HepG2 (cell line): ENCODE results near the gene NPW. TPM values are rescaled to one million over a fixed set of nuclear protein-coding genes. Genes with fewer than 3 reads are reported as not detected.
A peak's percentile ranks its signal among the peaks of the same experiment; 100 is the strongest.

ENCODE experiments used
- ATAC-seq: fragments of 200-7000 bp; cut with Tn5 transposase; 3 replicates; pipeline ENCODE4 v1.9.1; 2020; ENCODE audit warnings: mild to moderate bottlenecking, moderate library complexity
- BruUV-seq: library from RNA; stranded (reverse); fragments of 400-500 nt; replicated peaks from 2 replicates; lab custom pipeline; 2021; lab: Mats Ljungman, UMichigan
- CTCF ChIA-PET: fragments of 300-600 bp; formaldehyde crosslinking; extraction: SDS; loops from one replicate; lab custom pipeline; 2021; ENCODE audit warnings: low total read pairs, inconsistent platforms, low intra/inter-chr PET ratio; lab: Yijun Ruan, JAX
- POLR2A ChIA-PET: fragments of 350-600 bp; sonication (Branson Sonifier 250); formaldehyde crosslinking; loops from one replicate; lab custom pipeline; 2020; ENCODE audit warnings: antibody characterized with exemption, inconsistent platforms; lab: Yijun Ruan, JAX
- DNase-seq: peaks from one replicate; pipeline ENCODE4 v3.0.0-alpha.2; 2015; ENCODE audit warnings: low spot score
- FAIRE-seq: peaks from 3 replicates; lab custom pipeline; 2011; peaks lifted over from hg19 to GRCh38; lab: Jason Lieb, UNC
- H2AFZ ChIP-seq: one replicate; pipeline ENCODE4 v1.6.1; 2011; ENCODE audit warnings: low read length, inconsistent platforms
- H3K27ac ChIP-seq: fragments of 300-600 bp; 3 replicates; pipeline ENCODE4 v1.8.0; 2011; ENCODE audit warnings: mixed run types, mild to moderate bottlenecking, mixed read lengths, low read length, inconsistent platforms; ENCODE audit not compliant: insufficient read depth; ENCODE audit errors: extremely low read length
- H3K27me3 ChIP-seq, 2 experiments: fragments of 200-600 bp in 1 of 2; 2 replicates in 1 of 2; 3 replicates in 1 of 2; pipeline versions ENCODE4 v1.6.0 to v1.8.0; 2011; ENCODE audit warnings: low read length in 2 of 2, mild to moderate bottlenecking in 2 of 2, moderate library complexity in 2 of 2, inconsistent platforms in 1 of 2; ENCODE audit not compliant: insufficient read depth in 2 of 2, control insufficient read depth in 1 of 2
- H3K36me3 ChIP-seq, 2 experiments: fragments of 200-600 bp in 1 of 2; replicated peaks in 1 of 2; 2 replicates in 1 of 2; 3 replicates in 1 of 2; pipeline versions ENCODE4 v1.5.1 to v1.8.0; 2011; ENCODE audit warnings: low read length in 2 of 2, inconsistent platforms in 1 of 2; ENCODE audit not compliant: insufficient read depth in 2 of 2, control insufficient read depth in 1 of 2
- H3K4me1 ChIP-seq: 2 replicates; pipeline ENCODE4 v1.5.1; 2012; ENCODE audit warnings: low read length, inconsistent platforms; ENCODE audit not compliant: insufficient read depth
- H3K4me2 ChIP-seq: 2 replicates; pipeline ENCODE4 v1.6.0; 2011; ENCODE audit warnings: low read depth, low read length, inconsistent platforms
- H3K4me3 ChIP-seq, 3 experiments: fragments of 200-600 bp in 1 of 3; sonication (generic), shearing (Covaris generic) in 1 of 3; replicated peaks in 1 of 3; 2 replicates each; pipeline ENCODE4 v1.5.1; 2011 to 2016; ENCODE audit warnings: low read length in 3 of 3, inconsistent platforms in 2 of 3, low read depth in 2 of 3, mild to moderate bottlenecking in 2 of 3, control low read depth in 1 of 3, mixed read lengths in 1 of 3; ENCODE audit not compliant: insufficient read depth in 1 of 3
- H3K79me2 ChIP-seq: one replicate; pipeline ENCODE4 v1.6.1; 2011; ENCODE audit warnings: low read length, inconsistent platforms; ENCODE audit not compliant: insufficient read depth
- H3K9ac ChIP-seq: 2 replicates; pipeline ENCODE4 v1.6.0; 2011; ENCODE audit warnings: mild to moderate bottlenecking, low read depth, low read length, inconsistent platforms; ENCODE audit not compliant: insufficient read depth
- H3K9me3 ChIP-seq: 2 replicates; pipeline ENCODE4 v1.5.1; 2012; ENCODE audit warnings: mild to moderate bottlenecking, low read length
- H4K20me1 ChIP-seq: 2 replicates; pipeline ENCODE4 v1.6.0; 2011; ENCODE audit warnings: inconsistent platforms, mild to moderate bottlenecking, low read length, moderate library complexity; ENCODE audit not compliant: insufficient read depth
- FOXO1 ChIP-seq: sonication (generic); formaldehyde crosslinking; IDR thresholded peaks from 2 replicates; pipeline ENCODE4 v1.4.0; 2020; ENCODE audit warnings: missing genetic modification reagents
- MXD1 ChIP-seq: sonication (generic); formaldehyde crosslinking; IDR thresholded peaks from 2 replicates; pipeline ENCODE4 v1.4.0; 2020; ENCODE audit warnings: mild to moderate bottlenecking, missing genetic modification reagents
- MYC ChIP-seq: sonication (generic); formaldehyde crosslinking; IDR thresholded peaks from 2 replicates; pipeline ENCODE4 v1.9.0; 2021; ENCODE audit warnings: missing genetic modification reagents, borderline replicate concordance
- NR2F1 ChIP-seq, 2 experiments: fragments of 450-650 bp in 1 of 2; formaldehyde crosslinking in 1 of 2; IDR thresholded peaks; 2 replicates each; pipeline versions ENCODE4 v1.5.0 to v1.6.1; 2016 to 2020; ENCODE audit warnings: mild to moderate bottlenecking in 1 of 2, missing compliant biosample characterization in 1 of 2, missing genetic modification reagents in 1 of 2, moderate library complexity in 1 of 2
- ZNF224 ChIP-seq: sonication (generic); formaldehyde crosslinking; IDR thresholded peaks from 2 replicates; pipeline ENCODE4 v1.5.0; 2020; ENCODE audit warnings: mild to moderate bottlenecking, missing genetic modification reagents
- ZNF34 ChIP-seq: sonication (generic); formaldehyde crosslinking; IDR thresholded peaks from 2 replicates; pipeline ENCODE4 v1.4.0; 2020; ENCODE audit warnings: mild to moderate bottlenecking, missing genetic modification reagents, borderline replicate concordance
- ZNF547 ChIP-seq: sonication (generic); formaldehyde crosslinking; IDR thresholded peaks from 2 replicates; pipeline ENCODE4 v1.5.1; 2020; ENCODE audit warnings: mild to moderate bottlenecking, missing genetic modification reagents
- ZSCAN9 ChIP-seq: IDR thresholded peaks from 2 replicates; pipeline ENCODE4 v1.6.1; 2016; ENCODE audit warnings: borderline replicate concordance
- WGBS: methylation state at CpG from one replicate; pipeline ENCODE4 v1.1.6; 2017; ENCODE audit warnings: low lambda C conversion rate; 5-methylcytosine and 5-hydroxymethylcytosine counted together
- in situ Hi-C: cut with HindIII; loops from 2 replicates; pipeline ENCODE4 v1.10.0; 2017; ENCODE audit warnings: low pct_unique_long_range_greater_than_20kb; ENCODE audit not compliant: extremely low pct_ligation_motif_present
- intact Hi-C: fragments of 100-400 bp; cut with micrococcal nuclease; formaldehyde crosslinking; loops from one replicate; pipeline ENCODE4 v1.10.0; 2022; ENCODE audit not compliant: unreplicated experiment
- polyA plus RNA-seq, 8 experiments: library from polyadenylated mRNA; depleted of rRNA in 3 of 8; stranded (reverse) in 7 of 8; unstranded in 1 of 8; fragments of >200 nt; fragmentation: Illumina TruSeq in 4 of 8; extraction: Trizol in 4 of 8; gene quantifications; 2 replicates each; pipeline versions ENCODE4 v1.2.1 to v1.2.3, GENCODE V29; 2011 to 2016; ENCODE audit warnings: low read depth in 4 of 8, missing spikeins in 1 of 8, mixed read lengths in 1 of 8; ENCODE audit not compliant: insufficient read depth in 1 of 8
- total RNA-seq, 5 experiments: library from RNA; depleted of rRNA; stranded (reverse); fragments of >200 nt; fragmentation: Illumina TruSeq; extraction: Trizol; gene quantifications; 2 replicates each; pipeline ENCODE4 v1.2.3, GENCODE V29; 2016; ENCODE audit warnings: low read depth in 1 of 5
- TF ChIP-seq, protein P1 (sequence below): sonication (generic); formaldehyde crosslinking; IDR thresholded peaks from 2 replicates; pipeline ENCODE4 v1.5.1; 2020; ENCODE audit warnings: mild to moderate bottlenecking, missing genetic modification reagents, moderate library complexity
- TF ChIP-seq, protein P2 (sequence below): IDR thresholded peaks from 2 replicates; pipeline ENCODE4 v1.6.1; 2016
- TF ChIP-seq, protein P3 (sequence below): IDR thresholded peaks from 2 replicates; pipeline ENCODE4 v1.4.0; 2020; ENCODE audit warnings: mild to moderate bottlenecking, missing genetic modification reagents

Gene NPW
- total and polyA plus RNA-seq, 2 of the 13 experiments (the other 11 are each of a cell fraction or from before 2014, with no cell fraction given), result 0.24 to 0.97 TPM

DNA sequence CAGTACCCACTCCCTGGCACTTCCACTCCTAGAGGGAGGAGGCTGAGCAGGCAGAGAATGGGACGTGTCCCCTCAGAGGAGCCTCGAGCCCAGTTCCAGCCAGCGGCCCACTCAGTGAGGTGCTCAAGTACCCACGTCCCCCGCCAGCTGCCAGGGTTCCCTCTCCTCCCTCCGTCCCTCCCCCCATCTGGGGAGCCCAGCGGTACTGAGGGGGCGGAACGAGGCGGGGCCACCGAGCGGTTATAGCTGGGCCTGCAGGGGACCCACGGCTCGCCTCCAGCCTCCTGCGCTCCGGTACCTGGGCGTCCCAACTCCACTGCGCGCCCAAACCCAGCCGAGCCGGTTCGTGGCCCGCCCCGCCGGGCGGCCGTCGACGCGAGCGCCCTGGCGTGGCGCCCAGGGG lies at the start of gene NPW (continued):
- TF ChIP-seq, protein P1, sequence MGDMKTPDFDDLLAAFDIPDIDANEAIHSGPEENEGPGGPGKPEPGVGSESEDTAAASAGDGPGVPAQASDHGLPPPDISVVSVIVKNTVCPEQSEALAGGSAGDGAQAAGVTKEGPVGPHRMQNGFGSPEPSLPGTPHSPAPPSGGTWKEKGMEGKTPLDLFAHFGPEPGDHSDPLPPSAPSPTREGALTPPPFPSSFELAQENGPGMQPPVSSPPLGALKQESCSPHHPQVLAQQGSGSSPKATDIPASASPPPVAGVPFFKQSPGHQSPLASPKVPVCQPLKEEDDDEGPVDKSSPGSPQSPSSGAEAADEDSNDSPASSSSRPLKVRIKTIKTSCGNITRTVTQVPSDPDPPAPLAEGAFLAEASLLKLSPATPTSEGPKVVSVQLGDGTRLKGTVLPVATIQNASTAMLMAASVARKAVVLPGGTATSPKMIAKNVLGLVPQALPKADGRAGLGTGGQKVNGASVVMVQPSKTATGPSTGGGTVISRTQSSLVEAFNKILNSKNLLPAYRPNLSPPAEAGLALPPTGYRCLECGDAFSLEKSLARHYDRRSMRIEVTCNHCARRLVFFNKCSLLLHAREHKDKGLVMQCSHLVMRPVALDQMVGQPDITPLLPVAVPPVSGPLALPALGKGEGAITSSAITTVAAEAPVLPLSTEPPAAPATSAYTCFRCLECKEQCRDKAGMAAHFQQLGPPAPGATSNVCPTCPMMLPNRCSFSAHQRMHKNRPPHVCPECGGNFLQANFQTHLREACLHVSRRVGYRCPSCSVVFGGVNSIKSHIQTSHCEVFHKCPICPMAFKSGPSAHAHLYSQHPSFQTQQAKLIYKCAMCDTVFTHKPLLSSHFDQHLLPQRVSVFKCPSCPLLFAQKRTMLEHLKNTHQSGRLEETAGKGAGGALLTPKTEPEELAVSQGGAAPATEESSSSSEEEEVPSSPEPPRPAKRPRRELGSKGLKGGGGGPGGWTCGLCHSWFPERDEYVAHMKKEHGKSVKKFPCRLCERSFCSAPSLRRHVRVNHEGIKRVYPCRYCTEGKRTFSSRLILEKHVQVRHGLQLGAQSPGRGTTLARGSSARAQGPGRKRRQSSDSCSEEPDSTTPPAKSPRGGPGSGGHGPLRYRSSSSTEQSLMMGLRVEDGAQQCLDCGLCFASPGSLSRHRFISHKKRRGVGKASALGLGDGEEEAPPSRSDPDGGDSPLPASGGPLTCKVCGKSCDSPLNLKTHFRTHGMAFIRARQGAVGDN (CRISPR knock-in tag), result no peak
- no peak for TF ChIP-seq NR2F1 (CRISPR knock-in tag; IDR thresholded peaks at IDR 0.05)

- Histone ChIP-seq H3K9ac (peak within 1 kb of the TSS; percentile 86), H3K36me3 (peaks cover 18 to 26% of the 10 kb centered on the region in 2 experiments; a peak in 3 of 5 replicates), H3K27me3 (no peaks in the 10 kb centered on the region), H3K4me3 (peak within 1 kb of the TSS; percentile 74 to 99 (median 84)), H2AFZ (no peak within 1 kb of the TSS), H4K20me1 (no peaks in the 10 kb centered on the region), H3K4me1 (peaks cover 21% of the 10 kb centered on the region), H3K4me2 (peak within 1 kb of the TSS; percentile 99), H3K79me2 (peaks cover 14% of the 10 kb centered on the region), H3K27ac (peak within 1 kb of the TSS; percentile 75), H3K9me3 (no peaks in the 10 kb centered on the region)
- 0% methylated on average over 4 of the region's 78 CpGs for WGBS
- ChIA-PET CTCF (no interaction called here), POLR2A (interaction anchor here (1.0 to 2.8 kb wide), 13 partner anchors 8 to 189 kb away, joined by 3 to 26 read pairs (median 4); partner anchors contain the start of genes GFER, MSRB1, NDUFB10 and NUBP2)
- BruUV-seq, result no TSS peak
- peak; percentile 62 for FAIRE-seq
- in situ Hi-C loops (no loop called here), intact Hi-C loops (no loop called here)
- DNase-seq, result peak; percentile 87
- peak; percentile 89 for ATAC-seq
- TF ChIP-seq MXD1 (CRISPR knock-in tag), result peak; percentile 91
- peak; percentile 87; the same call in 1 of the 2 replicates for TF ChIP-seq ZNF34 (CRISPR knock-in tag)
- no peak for TF ChIP-seq ZSCAN9 (CRISPR knock-in tag)
- TF ChIP-seq MYC (CRISPR knock-in tag), result peak; percentile 93
- TF ChIP-seq, protein P2, sequence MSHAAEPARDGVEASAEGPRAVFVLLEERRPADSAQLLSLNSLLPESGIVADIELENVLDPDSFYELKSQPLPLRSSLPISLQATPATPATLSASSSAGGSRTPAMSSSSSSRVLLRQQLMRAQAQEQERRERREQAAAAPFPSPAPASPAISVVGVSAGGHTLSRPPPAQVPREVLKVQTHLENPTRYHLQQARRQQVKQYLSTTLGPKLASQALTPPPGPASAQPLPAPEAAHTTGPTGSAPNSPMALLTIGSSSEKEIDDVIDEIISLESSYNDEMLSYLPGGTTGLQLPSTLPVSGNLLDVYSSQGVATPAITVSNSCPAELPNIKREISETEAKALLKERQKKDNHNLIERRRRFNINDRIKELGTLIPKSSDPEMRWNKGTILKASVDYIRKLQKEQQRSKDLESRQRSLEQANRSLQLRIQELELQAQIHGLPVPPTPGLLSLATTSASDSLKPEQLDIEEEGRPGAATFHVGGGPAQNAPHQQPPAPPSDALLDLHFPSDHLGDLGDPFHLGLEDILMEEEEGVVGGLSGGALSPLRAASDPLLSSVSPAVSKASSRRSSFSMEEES (CRISPR knock-in tag), result peak; percentile 68
- TF ChIP-seq ZNF547, result peak; percentile 80; the same call in 1 of the 2 replicates
- 0 out of 2 replicates have a peak, but pooled peaks have one; percentile 21 for TF ChIP-seq ZNF224 (CRISPR knock-in tag)
- TF ChIP-seq FOXO1 (CRISPR knock-in tag), result peak; percentile 77
- TF ChIP-seq, protein P3, sequence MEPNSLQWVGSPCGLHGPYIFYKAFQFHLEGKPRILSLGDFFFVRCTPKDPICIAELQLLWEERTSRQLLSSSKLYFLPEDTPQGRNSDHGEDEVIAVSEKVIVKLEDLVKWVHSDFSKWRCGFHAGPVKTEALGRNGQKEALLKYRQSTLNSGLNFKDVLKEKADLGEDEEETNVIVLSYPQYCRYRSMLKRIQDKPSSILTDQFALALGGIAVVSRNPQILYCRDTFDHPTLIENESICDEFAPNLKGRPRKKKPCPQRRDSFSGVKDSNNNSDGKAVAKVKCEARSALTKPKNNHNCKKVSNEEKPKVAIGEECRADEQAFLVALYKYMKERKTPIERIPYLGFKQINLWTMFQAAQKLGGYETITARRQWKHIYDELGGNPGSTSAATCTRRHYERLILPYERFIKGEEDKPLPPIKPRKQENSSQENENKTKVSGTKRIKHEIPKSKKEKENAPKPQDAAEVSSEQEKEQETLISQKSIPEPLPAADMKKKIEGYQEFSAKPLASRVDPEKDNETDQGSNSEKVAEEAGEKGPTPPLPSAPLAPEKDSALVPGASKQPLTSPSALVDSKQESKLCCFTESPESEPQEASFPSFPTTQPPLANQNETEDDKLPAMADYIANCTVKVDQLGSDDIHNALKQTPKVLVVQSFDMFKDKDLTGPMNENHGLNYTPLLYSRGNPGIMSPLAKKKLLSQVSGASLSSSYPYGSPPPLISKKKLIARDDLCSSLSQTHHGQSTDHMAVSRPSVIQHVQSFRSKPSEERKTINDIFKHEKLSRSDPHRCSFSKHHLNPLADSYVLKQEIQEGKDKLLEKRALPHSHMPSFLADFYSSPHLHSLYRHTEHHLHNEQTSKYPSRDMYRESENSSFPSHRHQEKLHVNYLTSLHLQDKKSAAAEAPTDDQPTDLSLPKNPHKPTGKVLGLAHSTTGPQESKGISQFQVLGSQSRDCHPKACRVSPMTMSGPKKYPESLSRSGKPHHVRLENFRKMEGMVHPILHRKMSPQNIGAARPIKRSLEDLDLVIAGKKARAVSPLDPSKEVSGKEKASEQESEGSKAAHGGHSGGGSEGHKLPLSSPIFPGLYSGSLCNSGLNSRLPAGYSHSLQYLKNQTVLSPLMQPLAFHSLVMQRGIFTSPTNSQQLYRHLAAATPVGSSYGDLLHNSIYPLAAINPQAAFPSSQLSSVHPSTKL (CRISPR knock-in tag), result peak; percentile 51
Measured at GRCh38 chr16:1971796-1972489, 47.6 kb upstream of the NPW start, which contains the start of gene TBL3. TSS of gene TBL3 (plus strand) at chr16:1972053. CDS start at chr16:1972165, 112 bp downstream.
